Brain pericyte (primary cell): ENCODE data around the gene BTBD10.

Source experiments
- DNase-seq: peaks from one replicate; pipeline ENCODE4 v3.0.0-alpha.2; 2012; ENCODE audit warnings: low read depth, low spot score

BTBD10 gene

DNA sequence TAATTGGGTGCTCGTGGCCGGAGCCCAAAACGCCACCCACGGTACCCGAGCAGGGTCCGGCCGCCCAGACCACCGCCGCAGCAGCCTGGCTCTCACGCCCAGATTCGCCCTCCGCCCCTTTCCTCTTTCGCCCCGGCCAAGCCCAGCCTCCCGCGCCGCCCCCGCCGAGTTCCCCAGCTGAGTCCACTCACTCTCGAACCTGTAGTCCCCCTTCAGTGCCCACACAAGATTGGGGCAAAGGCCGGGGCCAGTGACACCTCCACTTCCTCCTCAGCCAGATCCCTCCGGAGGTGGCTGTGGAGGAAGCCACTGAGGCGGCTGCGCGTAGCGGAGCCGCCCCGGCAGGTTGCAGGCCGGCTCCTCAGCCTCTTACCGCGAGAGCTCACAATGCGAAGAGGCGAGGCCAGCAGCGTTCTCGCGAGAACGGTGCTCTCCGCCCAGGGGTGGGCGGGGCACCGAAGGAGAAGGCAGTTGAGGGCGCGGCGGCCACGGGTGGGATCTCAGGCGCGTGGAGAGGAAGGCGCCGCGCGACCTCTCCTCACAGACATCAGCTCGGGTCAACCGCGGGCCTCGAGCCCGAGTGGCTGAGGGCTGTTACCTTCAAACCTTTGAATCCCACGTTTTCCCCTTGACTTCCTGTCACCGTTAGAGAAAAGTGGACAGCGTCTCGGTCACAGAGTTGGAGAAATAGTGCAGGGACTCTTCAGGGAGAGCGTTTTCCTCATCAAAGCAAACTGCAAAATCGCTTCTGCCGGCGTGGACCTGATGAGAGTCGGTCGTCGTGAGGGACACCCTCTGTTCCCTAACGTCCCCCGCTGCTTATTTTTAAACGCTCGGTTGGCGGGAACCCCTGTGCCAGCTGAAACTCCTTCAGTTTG is at the start of gene BTBD10:
Gene BTBD10, minus strand, starts transcription at position 322 of the 878 bp plus-strand sequence. CDS start 18,098 bp downstream, outside the sequence.
- DNase-seq, result peak; percentile 80

DNA sequence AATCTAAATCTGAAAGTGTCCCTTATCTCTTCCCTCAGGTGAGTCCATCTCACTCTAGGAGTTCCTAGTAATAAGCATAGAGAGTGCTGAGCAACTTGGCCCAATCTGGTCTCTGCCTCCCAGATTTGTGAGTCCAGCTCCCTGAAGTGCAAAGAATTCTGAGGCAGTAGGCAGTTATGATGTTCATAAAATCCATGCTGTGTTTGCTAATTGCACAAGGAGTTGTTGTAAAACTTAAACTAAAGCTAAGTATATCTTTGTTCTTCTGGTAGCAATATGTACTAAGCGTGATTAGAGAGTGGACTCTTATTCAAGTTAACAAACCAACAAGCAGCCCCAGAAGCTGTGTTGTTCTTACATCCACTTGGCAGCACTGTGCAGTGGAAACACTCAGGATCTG is 40.4 kb upstream of the BTBD10 start:
- DNase-seq, result no peak

DNA sequence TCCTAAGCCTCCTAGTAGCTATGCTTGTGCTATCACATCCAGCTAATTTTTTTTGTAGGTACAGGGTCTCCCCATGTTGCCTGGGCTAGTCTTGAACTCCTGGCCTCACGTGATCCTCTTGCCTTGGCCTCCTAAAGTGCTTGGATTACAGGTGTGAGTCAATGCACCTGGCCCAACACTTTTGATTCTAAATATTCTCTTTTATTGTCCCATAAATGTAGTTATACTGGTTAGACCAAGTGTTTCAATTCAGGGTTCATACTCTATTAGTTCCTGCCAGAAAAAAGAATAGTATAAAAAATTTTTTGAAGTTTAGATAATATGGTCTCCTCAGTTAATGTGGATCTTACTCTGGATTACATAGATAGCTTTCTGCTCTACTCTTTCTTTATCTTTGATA is 39.5 kb upstream of the BTBD10 start:
- DNase-seq, result no peak

DNA sequence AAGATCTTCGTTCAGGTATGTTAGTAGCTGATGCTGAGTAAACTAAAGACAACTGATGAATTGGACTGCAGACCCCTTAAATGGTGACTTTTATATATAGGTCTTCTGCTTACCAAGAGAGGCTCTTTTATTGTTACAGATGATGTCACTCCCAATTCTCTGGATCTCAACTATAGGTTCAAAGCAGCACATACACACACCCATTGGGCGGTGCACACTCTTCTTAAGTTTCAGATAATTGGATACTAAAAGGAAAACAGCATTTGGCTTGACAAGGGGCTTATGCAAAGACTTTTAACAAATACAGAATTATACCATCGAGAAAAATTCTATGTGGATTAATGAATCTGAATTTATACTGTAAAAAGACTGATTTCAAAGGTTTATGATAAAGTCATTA is 32.9 kb upstream of the BTBD10 start, which contains the start of gene PTH:
Gene PTH, minus strand, starts transcription at position 69 of the 400 bp plus-strand sequence. CDS start 3,142 bp downstream, outside the sequence.
- no peak for DNase-seq

DNA sequence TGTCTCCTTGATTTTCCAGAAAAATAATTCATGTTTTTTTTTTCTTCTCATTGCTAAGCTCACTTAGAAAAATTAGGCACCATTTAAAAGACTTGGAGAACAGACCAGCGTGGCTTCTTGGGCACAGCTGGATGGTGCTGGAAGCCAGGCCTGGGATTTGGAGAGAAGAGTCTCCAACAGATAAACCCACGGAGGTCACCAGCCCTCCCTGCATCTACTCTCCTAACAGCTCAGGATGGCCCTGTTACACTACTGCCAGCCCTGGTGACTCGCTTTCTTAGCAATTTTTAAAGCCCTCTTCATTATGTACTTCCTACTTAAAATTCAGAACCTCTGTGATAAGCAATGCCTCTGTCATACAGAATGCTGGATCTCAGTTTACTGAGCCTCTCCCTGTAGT is 31.0 kb upstream of the BTBD10 start:
- DNase-seq, result no peak

DNA sequence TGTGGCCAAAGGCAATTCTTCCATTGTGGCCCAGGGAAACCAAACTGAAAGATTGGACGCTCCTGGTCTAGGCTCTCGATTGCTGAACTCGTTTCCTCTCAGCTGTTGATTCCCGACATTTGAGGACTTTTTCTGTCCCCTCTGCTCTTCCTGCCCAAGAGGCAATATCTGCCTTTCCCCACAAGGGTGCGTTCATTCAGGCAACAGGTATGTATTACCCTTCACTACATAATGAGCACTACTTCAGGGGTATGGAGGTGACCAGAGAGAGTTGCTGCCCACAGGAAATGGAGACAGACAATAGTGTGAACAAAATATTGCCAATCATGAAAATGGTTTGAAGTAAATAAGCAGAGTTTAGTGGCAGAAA is 24.6 kb upstream of the BTBD10 start:
- DNase-seq, result no peak

DNA sequence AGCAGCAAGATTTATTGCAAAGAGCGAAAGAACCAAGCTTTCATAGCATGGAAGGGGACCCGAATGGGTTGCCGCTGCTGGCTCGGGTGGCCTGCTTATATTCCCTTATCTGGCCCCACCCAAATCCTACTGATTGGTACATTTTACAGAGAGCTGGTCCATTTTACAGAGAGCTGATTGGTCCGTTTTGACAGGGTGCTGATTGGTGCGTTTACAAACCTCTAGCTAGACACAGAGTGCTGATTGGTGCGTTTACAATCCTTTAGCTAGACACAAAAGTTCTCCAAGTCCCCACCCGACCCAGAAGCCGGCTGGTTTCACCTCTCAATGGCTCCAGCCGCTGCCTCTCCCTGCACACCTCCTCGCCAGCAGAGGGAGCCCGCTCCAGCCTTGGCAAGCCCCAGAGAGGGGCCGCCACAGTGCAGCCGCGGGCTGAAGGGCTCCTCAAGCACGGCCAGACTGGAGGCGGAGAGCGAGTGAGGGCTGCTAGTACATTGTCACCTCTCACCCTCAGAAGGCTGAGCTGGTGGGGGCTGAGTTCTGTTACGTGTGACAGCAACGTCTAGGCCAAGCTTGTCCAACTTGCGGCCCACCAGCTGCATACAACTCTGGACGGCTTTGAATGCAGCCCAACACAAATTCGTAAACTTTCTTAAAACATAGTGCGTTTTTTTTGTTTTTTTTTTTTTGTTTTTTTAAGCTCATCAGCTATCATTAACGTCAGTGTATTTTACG is 24.1 kb upstream of the BTBD10 start:
- DNase-seq, result no peak

GRCh38 chr11:13480198-13480597 is 17.2 kb upstream of the BTBD10 start:
- no peak for DNase-seq

DNA sequence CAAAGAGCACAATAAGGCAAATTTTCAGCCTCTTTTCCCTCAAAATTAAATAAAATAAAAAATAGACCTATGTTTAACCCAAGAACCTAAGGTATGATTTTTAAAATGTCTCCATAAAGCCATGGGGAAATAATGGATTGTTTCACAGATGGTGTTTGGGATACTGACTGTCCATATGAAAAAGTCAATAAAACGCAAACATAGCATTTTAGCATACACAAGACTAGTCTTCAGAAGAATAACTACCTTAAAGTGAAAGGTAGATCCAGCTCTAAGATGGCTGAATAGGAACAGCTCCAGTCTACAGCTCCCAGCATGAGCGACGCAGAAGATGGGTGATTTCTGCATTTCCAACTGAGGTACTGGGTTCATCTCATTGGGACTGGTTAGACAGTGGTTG is 16.7 kb upstream of the BTBD10 start:
- no peak for DNase-seq

DNA sequence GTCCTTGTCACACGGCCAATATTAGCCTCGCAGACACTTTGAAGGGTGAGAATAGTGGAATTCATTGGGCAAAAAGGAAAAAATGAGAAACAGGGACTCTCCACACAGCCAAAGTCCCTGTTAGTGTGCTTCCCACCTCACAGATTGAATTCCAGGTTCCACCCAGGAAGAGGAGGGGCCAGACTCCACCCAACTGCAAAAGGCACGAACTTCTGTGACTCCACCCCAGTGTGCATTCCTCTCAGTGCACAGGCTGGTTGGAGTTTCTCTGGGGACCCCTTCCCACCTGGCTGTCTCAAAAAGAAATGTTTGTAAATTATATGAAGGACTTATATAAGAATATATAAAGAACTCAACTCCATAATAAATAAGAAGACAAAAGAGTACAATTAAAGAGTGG is 12.1 kb upstream of the BTBD10 start:
- no peak for DNase-seq

GRCh38 chr11:13473013-13473722 is 10.1 kb upstream of the BTBD10 start:
- DNase-seq, result no peak

DNA sequence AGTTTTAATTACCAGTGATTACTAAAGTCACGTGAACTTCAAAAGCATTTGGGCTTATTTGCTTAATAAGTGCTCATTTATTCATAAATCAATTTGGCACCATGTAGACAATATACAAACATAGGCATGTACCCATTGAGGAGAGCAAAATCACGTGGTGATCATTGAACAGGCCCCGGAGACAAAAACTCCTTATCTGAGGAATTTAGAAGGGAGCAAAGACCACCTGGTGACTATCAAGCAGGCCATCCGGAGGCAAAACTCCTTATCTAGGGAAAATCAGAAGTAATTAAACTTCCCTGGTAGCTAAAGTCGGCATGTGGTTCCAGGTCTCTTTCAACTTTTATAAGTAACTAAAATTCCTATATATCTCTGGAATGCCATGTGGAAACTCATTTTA is 5.7 kb upstream of the BTBD10 start:
- no peak for DNase-seq

GRCh38 chr11:13465909-13466371 is 2.9 kb upstream of the BTBD10 start:
- DNase-seq, result no peak

- no peak for DNase-seq
Measured at GRCh38 chr11:13463779-13464290, 813 bp upstream of the BTBD10 start.

DNA sequence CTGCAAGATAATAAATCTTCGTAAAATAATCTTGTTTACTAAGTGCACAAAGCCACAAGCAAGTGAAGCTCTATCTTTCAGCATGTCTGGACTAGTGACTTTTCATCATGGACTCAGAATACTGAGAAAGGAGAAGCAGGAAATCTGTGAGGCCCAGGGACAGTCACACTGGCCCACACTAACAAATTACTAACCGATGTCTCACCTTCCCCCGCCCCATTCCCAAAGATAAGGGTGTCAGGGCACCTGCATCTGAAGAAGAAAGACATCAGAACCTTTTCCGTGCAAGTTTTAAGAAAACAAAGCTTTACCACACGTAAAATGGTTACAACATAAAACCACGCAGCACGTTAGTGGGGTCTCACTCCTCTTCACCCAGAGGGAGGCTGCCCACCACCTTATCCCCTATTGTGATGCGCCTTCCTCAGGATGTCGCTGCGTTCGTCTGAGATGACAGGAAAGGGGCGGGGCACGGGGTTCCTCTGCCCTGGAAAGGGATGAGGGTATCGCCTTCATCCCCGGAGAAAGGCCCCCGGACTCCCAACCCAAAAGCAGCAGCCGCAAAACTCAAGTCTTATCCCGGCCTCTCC is 616 bp downstream of the BTBD10 start:
- DNase-seq, result no peak

GRCh38 chr11:13461291-13461690 is 1.7 kb downstream of the BTBD10 start:
- no peak for DNase-seq

DNA sequence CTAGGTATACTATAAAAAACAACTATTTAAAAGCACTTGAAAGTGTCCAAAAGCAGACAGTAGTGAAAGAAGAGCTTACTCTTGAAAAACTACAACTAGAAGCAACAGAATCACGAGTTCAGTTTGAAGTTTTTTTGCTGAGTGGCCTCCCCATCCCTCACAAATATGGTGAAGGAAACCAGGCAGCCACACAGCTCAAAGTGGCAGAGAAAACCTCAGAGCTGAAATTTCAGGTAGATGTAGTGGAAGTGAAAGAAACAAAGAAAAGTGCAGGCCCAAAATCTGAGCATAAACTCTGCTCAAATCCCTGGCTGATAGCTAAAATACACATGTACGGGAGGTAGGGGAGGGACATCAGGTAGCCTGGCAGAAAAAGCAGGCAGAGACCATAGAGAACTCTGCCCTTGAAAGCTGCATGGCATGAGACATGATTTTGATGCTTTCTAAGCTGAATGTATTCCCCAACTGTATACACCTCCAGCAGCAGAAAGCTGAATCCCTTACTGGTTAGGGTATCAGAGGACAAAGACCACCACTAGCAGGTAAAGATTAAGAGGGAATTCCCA is 12.1 kb downstream of the BTBD10 start:
- DNase-seq, result no peak

DNA sequence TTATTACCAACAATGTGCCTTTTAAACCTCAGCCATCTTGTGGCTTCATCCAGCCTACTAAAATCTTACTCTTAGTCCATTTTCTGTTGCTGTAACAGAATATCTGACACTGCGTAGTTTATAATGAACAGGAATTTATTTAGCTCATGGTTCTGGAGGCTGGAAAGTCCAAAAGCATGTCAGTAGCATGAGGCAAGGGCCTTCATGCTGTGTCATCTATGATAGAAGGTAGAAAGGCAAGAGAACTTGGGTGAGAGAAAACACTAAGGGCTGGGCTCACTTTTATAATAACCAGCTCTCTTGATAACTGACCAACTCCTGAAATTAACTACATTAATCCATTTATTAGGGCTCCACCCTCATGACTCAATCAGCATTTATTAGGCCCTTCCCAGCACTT is 13.5 kb downstream of the BTBD10 start:
- DNase-seq, result no peak

DNA sequence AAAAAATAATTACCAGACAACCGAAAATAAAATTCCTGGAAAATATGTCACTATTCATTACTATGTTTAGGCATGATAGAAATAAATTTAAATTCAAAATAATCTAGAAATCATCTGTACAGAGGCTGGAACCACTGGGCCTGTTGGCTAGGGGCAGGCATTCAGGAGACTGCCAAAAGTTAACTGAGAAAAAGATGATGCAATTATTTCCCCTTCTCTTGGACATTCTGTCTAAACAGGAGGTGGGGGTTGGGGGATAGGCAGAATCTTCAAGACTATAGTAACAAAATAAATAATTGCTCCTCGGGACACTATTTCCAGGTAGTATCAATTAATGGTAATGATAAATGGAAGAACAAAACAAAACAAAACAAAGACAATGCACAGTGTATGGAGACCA is 14.1 kb downstream of the BTBD10 start:
- no peak for DNase-seq

DNA sequence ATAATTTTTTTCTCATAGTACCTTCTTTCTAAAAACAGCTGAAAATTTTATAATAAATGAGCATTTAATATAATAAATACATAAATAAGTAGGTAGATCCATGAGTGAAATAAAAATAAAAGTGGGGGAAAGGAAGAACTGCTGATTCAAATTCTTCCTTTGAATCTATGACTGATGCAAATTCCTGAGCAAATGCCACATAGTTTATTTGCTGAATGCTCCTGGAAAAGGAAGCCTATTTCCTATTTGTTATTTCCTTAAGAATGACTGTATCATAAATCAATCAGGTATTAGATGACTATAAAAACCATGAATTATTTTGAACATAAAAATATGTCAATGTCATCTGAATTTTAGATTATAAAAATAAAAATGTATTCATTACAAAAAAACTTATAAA is 16.6 kb downstream of the BTBD10 start:
- DNase-seq, result no peak

DNA sequence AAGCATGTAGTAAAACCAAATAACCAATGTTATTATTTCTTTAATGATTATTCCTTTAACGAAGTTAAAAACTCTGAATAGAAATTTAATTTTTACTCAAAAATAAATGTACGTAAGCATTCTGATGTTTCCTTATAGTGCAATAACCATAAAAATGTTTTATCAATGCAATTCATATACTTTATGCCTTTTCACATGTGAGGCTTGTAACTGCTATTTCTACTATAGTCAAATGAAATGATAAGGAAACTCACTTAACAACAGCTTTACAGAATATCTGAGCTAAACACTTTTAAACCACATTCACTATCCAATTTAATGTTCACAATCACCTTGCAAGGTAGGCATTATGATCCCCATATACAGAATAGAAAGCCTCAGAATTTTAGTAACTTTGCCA is 17.4 kb downstream of the BTBD10 start:
- DNase-seq, result no peak
